NT2/D1 (cell line): Measurements from ENCODE around the gene SLC45A3.
A peak's percentile ranks its signal among the peaks of the same experiment; 100 is the strongest.

ENCODE experiments used
- DNase-seq: peaks from one replicate; pipeline ENCODE4 v3.0.0-alpha.2; 2011; ENCODE audit warnings: low read depth, low spot score
- H3K27me3 ChIP-seq: 2 replicates; pipeline ENCODE4 v1.6.0; 2011; ENCODE audit warnings: mild to moderate bottlenecking; ENCODE audit not compliant: insufficient read length, insufficient read depth
- H3K36me3 ChIP-seq: 2 replicates; pipeline ENCODE4 v1.6.1; 2011; ENCODE audit warnings: mild to moderate bottlenecking, low read length, mixed read lengths; ENCODE audit not compliant: insufficient read depth, insufficient read length
- H3K4me1 ChIP-seq: 2 replicates; pipeline ENCODE4 v1.5.1; 2011; ENCODE audit not compliant: insufficient read depth, insufficient read length
- H3K4me3 ChIP-seq: 2 replicates; pipeline ENCODE4 v1.5.1; 2011; ENCODE audit warnings: low read depth; ENCODE audit not compliant: insufficient read length
- H3K9ac ChIP-seq: 2 replicates; pipeline ENCODE4 v1.6.0; 2011; ENCODE audit warnings: low read depth; ENCODE audit not compliant: insufficient read length
- H3K9me3 ChIP-seq: 2 replicates; pipeline ENCODE4 v1.5.1; 2011; ENCODE audit warnings: mild to moderate bottlenecking, low read length; ENCODE audit not compliant: insufficient read depth
- SUZ12 ChIP-seq: IDR thresholded peaks from 2 replicates; pipeline ENCODE4 v1.6.1; 2011; ENCODE audit not compliant: insufficient read length, insufficient read depth; ENCODE audit errors: extremely low read depth
- YY1 ChIP-seq: IDR thresholded peaks from 2 replicates; pipeline ENCODE4 v1.6.1; 2011; ENCODE audit not compliant: insufficient read length, insufficient read depth
- ZNF274 ChIP-seq: IDR thresholded peaks from 2 replicates; pipeline ENCODE4 v1.6.1; 2011; ENCODE audit warnings: mild to moderate bottlenecking, low read depth, low read length

The SLC45A3 gene

GRCh38 chr1:205662135-205662738, 18.1 kb downstream of the SLC45A3 start:
- Histone ChIP-seq H3K36me3 (peaks cover 44% of the 10 kb centered on the region), H3K9ac (peak overlapping the region; percentile 18), H3K4me3 (no peak overlapping the region), H3K9me3 (no peaks in the 10 kb centered on the region), H3K27me3 (no peaks in the 10 kb centered on the region), H3K4me1 (peaks cover 49% of the 10 kb centered on the region)
- no peak for TF ChIP-seq ZNF274
- no peak for TF ChIP-seq YY1
- TF ChIP-seq SUZ12 = no peak
- no peak for DNase-seq

- no peak for TF ChIP-seq ZNF274
- no peak for TF ChIP-seq YY1
- TF ChIP-seq SUZ12 = no peak
- Histone ChIP-seq H3K4me1 (peaks cover 47% of the 10 kb centered on the region), H3K36me3 (peaks cover 44% of the 10 kb centered on the region), H3K27me3 (no peaks in the 10 kb centered on the region), H3K9ac (peak overlapping the region; percentile 1), H3K4me3 (no peak overlapping the region), H3K9me3 (no peaks in the 10 kb centered on the region)
- peak; percentile 66 for DNase-seq
Measured at GRCh38 chr1:205661429-205662134, 18.7 kb downstream of the SLC45A3 start.

GRCh38 chr1:205660361-205660760, 19.9 kb downstream of the SLC45A3 start:
- H3K9me3 ChIP-seq = no peaks in the 10 kb centered on the region
- no peak overlapping the region for H3K4me3 ChIP-seq
- no peak for DNase-seq
- TF ChIP-seq SUZ12 = no peak
- TF ChIP-seq YY1 = no peak
- no peak for TF ChIP-seq ZNF274
- peaks cover 49% of the 10 kb centered on the region for H3K36me3 ChIP-seq
- H3K9ac ChIP-seq = no peak overlapping the region
- peaks cover 44% of the 10 kb centered on the region for H3K4me1 ChIP-seq
- H3K27me3 ChIP-seq = no peaks in the 10 kb centered on the region

- H3K9ac ChIP-seq = no peak overlapping the region
Measured at GRCh38 chr1:205658943-205659581, 21.2 kb downstream of the SLC45A3 start.

DNA sequence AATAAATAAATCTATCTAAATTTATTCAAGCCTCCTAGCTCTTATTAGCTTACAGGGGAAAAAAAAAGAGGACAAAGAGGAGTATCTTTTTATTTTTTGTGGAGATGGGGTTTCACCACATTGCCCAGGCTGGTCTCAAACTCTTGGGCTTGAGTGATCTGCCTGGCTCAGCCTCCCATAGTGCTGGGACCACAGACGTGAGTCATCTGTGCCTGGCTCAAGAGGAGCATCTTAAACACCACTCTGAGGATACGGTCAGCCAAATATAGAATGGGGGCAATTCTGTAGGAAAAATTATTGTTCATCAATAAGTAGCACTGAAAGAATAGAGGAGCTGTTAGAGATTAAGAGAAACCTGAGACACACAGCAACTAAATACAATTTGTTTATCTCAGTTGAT, 24.1 kb downstream of the SLC45A3 start:
- TF ChIP-seq SUZ12 (no peak), ZNF274 (no peak), YY1 (no peak)
- no peak for DNase-seq
- Histone ChIP-seq H3K27me3 (no peaks in the 10 kb centered on the region), H3K9ac (no peak overlapping the region), H3K36me3 (peaks cover 29% of the 10 kb centered on the region), H3K4me3 (no peak overlapping the region), H3K4me1 (peaks cover 18% of the 10 kb centered on the region), H3K9me3 (no peaks in the 10 kb centered on the region)

More at GRCh38 chr1:205658943-205659581, 21.2 kb downstream of the SLC45A3 start:
- no peaks in the 10 kb centered on the region for H3K9me3 ChIP-seq
- H3K4me1 ChIP-seq = peaks cover 37% of the 10 kb centered on the region
- TF ChIP-seq ZNF274 = no peak
- no peak for TF ChIP-seq YY1
- no peak for TF ChIP-seq SUZ12
- H3K36me3 ChIP-seq = peaks cover 49% of the 10 kb centered on the region
- no peak for DNase-seq
- H3K27me3 ChIP-seq = no peaks in the 10 kb centered on the region
- H3K4me3 ChIP-seq = no peak overlapping the region

- Histone ChIP-seq H3K27me3 (no peaks in the 10 kb centered on the region), H3K9me3 (no peaks in the 10 kb centered on the region), H3K4me1 (no peaks in the 10 kb centered on the region), H3K4me3 (no peak overlapping the region), H3K36me3 (peaks cover 12% of the 10 kb centered on the region), H3K9ac (no peak overlapping the region)
- no peak for TF ChIP-seq YY1
- TF ChIP-seq SUZ12 = no peak
- TF ChIP-seq ZNF274 = no peak
- no peak for DNase-seq
Measured at GRCh38 chr1:205652984-205653383, 27.3 kb downstream of the SLC45A3 start.

DNA sequence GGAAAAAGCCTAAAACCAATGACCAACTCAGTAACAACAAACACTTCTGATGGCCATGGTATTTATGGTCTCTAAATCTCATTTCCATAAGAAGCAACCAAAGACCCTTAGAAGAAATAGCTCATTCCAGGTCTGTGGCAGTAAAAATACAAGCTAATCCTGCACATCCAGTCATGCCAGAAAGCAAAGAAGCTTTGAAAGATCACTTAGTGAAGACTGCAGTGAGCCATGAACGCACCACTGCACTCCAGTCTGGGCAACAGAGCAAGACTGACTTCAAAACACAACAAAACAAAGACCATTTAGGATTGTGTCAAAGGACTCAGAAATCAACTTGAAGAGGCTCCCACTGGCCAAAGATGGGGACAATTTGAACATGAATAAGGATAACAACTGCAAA, 30.1 kb downstream of the SLC45A3 start:
- TF ChIP-seq SUZ12 (no peak), ZNF274 (no peak), YY1 (no peak)
- DNase-seq = no peak
- no peak overlapping the region for H3K4me3 ChIP-seq

More for the DNA sequence above, 30.1 kb downstream of the SLC45A3 start:
- Histone ChIP-seq H3K36me3 (peaks cover 6% of the 10 kb centered on the region), H3K27me3 (no peaks in the 10 kb centered on the region), H3K4me1 (peaks cover 2% of the 10 kb centered on the region), H3K9ac (no peak overlapping the region), H3K9me3 (no peaks in the 10 kb centered on the region)
